Cerebellar nuclear complex (tissue), 1 donor: ENCODE results near the gene SH2D4B.
"Not testable (repeated sequence)": the region's sequence is repeated elsewhere in the genome, so short reads cannot be mapped to it uniquely, and the experiment has no call there.

Experiments
- DNase-seq, 2 experiments: peaks; one replicate each; lab custom pipeline; 2025; lab: John Stamatoyannopoulos, UW

SH2D4B gene

GRCh38 chr10:80542652-80543318 lies 5.1 kb downstream of the SH2D4B start:
- no peak for DNase-seq

- DNase-seq, result not testable (repeated sequence)
Observed at GRCh38 chr10:80543319-80543672, 5.6 kb downstream of the SH2D4B start.

GRCh38 chr10:80544316-80544953 lies 6.7 kb downstream of the SH2D4B start:
- no peak for DNase-seq

GRCh38 chr10:80545258-80545881 lies 7.7 kb downstream of the SH2D4B start:
- no peak for DNase-seq

GRCh38 chr10:80552151-80552646 lies 14.5 kb downstream of the SH2D4B start:
- no peak for DNase-seq

- no peak for DNase-seq
Observed at GRCh38 chr10:80553436-80553835, 15.7 kb downstream of the SH2D4B start.

- DNase-seq, result no peak
Observed at GRCh38 chr10:80554050-80554449, 16.3 kb downstream of the SH2D4B start.

GRCh38 chr10:80555415-80555814 lies 17.7 kb downstream of the SH2D4B start:
- DNase-seq, result no peak

GRCh38 chr10:80561950-80562349 lies 24.2 kb downstream of the SH2D4B start:
- no peak for DNase-seq

GRCh38 chr10:80567292-80567691 lies 29.6 kb downstream of the SH2D4B start:
- DNase-seq, result no peak

- DNase-seq, result no peak
Observed at GRCh38 chr10:80569131-80569895, 31.6 kb downstream of the SH2D4B start.

GRCh38 chr10:80571352-80571751 lies 33.6 kb downstream of the SH2D4B start:
- DNase-seq, result no peak

- DNase-seq, result no peak
Observed at GRCh38 chr10:80579181-80579763, 41.6 kb downstream of the SH2D4B start.

GRCh38 chr10:80579849-80580637 lies 42.3 kb downstream of the SH2D4B start:
- DNase-seq, result no peak

GRCh38 chr10:80580638-80581468 lies 43.2 kb downstream of the SH2D4B start:
- no peak for DNase-seq

GRCh38 chr10:80581469-80581835 lies 43.8 kb downstream of the SH2D4B start:
- no peak for DNase-seq

- no peak for DNase-seq
Observed at GRCh38 chr10:80582286-80582960, 44.7 kb downstream of the SH2D4B start.

GRCh38 chr10:80583685-80584084 lies 46.0 kb downstream of the SH2D4B start:
- no peak for DNase-seq

GRCh38 chr10:80585812-80586211 lies 48.1 kb downstream of the SH2D4B start:
- DNase-seq, result no peak

- DNase-seq, result no peak
Observed at GRCh38 chr10:80588546-80588945, 50.8 kb downstream of the SH2D4B start.
